Nephron (organoid): Measurements from ENCODE around the gene FOXL2.

Source experiments
- H3K27ac Mint-ChIP-seq, 3 experiments: 2 replicates each; pipeline ENCODE4 v1.8.0; 2020; ENCODE audit warnings: mixed read lengths in 3 of 3, mild to moderate bottlenecking in 2 of 3, moderate library complexity in 1 of 3
- H3K27me3 Mint-ChIP-seq: 2 replicates; pipeline ENCODE4 v1.8.0; 2021; ENCODE audit warnings: low read depth, mild to moderate bottlenecking, moderate library complexity, mixed read lengths
- H3K36me3 Mint-ChIP-seq: 2 replicates; pipeline ENCODE4 v1.8.0; 2020; ENCODE audit warnings: low read depth, mixed read lengths
- H3K4me1 Mint-ChIP-seq: 2 replicates; pipeline ENCODE4 v1.8.0; 2020; ENCODE audit warnings: mixed read lengths
- H3K4me3 Mint-ChIP-seq, 3 experiments: 2 replicates each; pipeline ENCODE4 v1.8.0; 2020; ENCODE audit warnings: mild to moderate bottlenecking in 3 of 3, mixed read lengths in 3 of 3, moderate library complexity in 2 of 3
- H3K9me3 Mint-ChIP-seq: 2 replicates; pipeline ENCODE4 v1.8.0; 2020; ENCODE audit warnings: mixed read lengths
- TF ChIP-seq, protein P1 (sequence below), 3 experiments: fragments of 200-600 bp; sonication (generic); IDR thresholded peaks; one replicate each; pipeline ENCODE4 v1.5.0; 2021; ENCODE audit warnings: antibody characterized with exemption in 3 of 3; ENCODE audit not compliant: unreplicated experiment in 3 of 3

FOXL2 gene

DNA sequence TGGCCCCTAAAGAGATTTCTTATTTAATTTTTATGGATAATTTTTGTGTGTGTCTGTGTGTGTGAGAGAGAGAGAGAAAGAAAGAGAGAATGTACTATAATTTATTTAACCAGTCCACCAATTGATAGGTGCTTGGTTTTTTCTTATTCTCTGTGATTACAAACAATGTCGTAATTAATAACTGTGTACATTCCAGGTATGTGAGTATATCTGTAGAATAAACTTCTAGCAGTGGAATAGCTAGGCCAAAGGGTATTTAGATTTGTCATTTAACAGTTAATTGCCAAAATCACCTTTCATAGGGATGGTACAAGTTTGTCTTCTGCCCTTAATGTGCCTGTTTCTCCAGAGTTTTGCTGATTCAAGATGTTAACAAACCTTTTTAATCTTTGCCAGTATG is 35.3 kb downstream of the FOXL2 start:
- H3K27me3 Mint-ChIP-seq, result peaks cover 14% of the 10 kb centered on the region
- H3K4me3 Mint-ChIP-seq, result no peak overlapping the region
- H3K9me3 Mint-ChIP-seq, result no peaks in the 10 kb centered on the region
- TF ChIP-seq, protein P1, sequence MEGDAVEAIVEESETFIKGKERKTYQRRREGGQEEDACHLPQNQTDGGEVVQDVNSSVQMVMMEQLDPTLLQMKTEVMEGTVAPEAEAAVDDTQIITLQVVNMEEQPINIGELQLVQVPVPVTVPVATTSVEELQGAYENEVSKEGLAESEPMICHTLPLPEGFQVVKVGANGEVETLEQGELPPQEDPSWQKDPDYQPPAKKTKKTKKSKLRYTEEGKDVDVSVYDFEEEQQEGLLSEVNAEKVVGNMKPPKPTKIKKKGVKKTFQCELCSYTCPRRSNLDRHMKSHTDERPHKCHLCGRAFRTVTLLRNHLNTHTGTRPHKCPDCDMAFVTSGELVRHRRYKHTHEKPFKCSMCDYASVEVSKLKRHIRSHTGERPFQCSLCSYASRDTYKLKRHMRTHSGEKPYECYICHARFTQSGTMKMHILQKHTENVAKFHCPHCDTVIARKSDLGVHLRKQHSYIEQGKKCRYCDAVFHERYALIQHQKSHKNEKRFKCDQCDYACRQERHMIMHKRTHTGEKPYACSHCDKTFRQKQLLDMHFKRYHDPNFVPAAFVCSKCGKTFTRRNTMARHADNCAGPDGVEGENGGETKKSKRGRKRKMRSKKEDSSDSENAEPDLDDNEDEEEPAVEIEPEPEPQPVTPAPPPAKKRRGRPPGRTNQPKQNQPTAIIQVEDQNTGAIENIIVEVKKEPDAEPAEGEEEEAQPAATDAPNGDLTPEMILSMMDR (IDR thresholded peaks at IDR 0.05; ENCODE audit: unreplicated experiment in 3 of 3), result no peak
- H3K4me1 Mint-ChIP-seq, result peaks cover 5% of the 10 kb centered on the region
- no peaks in the 10 kb centered on the region for H3K36me3 Mint-ChIP-seq
- no peak overlapping the region for H3K27ac Mint-ChIP-seq

GRCh38 chr3:138909904-138910303 is 37.0 kb downstream of the FOXL2 start:
- Mint-ChIP-seq H3K27ac (no peak overlapping the region), H3K4me1 (peaks cover 1% of the 10 kb centered on the region), H3K36me3 (no peaks in the 10 kb centered on the region), H3K9me3 (no peaks in the 10 kb centered on the region), H3K27me3 (peaks cover 9% of the 10 kb centered on the region), H3K4me3 (no peak overlapping the region)
- TF ChIP-seq, protein P1 (IDR thresholded peaks at IDR 0.05; ENCODE audit: unreplicated experiment in 3 of 3), result no peak

DNA sequence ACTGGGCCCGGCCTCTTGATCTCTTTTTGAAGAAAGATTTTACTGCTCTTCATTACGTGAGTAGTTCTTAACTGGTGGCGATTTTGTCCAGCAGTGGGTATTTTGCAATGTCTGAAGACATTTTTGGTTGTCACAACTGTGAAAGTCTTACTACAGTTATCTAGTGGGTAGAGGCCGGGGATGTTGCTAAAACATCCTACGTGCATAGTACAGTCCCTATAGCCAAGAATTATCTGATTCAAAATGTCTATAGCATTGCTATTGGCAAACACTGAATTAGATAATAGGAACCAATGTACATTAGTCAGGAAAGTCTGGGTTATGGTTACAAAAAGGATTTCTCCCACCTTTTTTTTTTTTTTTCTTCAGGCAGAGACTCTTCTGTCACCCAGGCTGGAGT is 38.1 kb downstream of the FOXL2 start:
- Mint-ChIP-seq H3K4me1 (no peaks in the 10 kb centered on the region), H3K27me3 (peaks cover 4% of the 10 kb centered on the region), H3K36me3 (no peaks in the 10 kb centered on the region), H3K4me3 (no peak overlapping the region), H3K9me3 (no peaks in the 10 kb centered on the region), H3K27ac (no peak overlapping the region)
- TF ChIP-seq, protein P1 (IDR thresholded peaks at IDR 0.05; ENCODE audit: unreplicated experiment in 3 of 3), result no peak

DNA sequence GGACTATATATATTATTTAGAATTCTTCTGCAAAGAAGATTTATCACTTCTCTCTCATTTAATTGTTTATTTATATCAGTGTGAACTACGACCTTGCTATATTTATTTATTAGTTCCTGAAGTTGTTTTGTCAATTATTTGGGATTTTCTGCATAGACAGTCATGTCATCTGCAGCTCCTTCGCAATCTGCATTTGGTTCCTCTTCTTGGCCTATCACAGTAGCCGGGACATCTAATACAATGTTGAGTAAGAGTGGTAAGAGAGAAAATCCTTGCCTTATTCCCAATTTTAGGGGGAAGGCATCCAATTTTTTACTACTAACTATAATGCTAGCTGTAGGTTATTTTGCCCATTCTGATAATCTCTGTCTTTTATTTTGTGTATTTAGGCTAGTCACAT is 39.4 kb downstream of the FOXL2 start:
- Mint-ChIP-seq H3K9me3 (no peaks in the 10 kb centered on the region), H3K36me3 (no peaks in the 10 kb centered on the region), H3K27me3 (peaks cover 4% of the 10 kb centered on the region), H3K4me3 (no peak overlapping the region), H3K4me1 (no peaks in the 10 kb centered on the region), H3K27ac (no peak overlapping the region)
- TF ChIP-seq, protein P1 (IDR thresholded peaks at IDR 0.05; ENCODE audit: unreplicated experiment in 3 of 3), result no peak

DNA sequence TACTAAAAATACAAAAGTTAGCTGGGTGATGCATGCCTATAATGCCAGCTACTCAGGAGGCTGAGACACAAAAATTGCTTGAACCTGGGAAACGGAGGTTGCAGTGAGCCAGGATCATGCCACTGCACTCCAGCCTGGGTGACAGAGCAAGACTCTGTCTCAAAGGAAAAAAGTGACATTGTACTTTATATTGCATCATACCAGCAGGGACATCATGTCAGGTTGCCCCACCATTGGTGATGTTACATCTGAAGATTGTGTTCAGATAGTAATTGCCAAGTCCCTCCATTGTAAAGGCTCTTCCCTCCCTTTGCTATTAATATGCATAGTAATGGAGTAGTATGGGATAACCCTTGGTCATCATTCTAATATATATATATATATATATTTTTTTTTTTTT is 44.8 kb downstream of the FOXL2 start:
- no peaks in the 10 kb centered on the region for H3K27me3 Mint-ChIP-seq
- TF ChIP-seq, protein P1 (IDR thresholded peaks at IDR 0.05; ENCODE audit: unreplicated experiment in 3 of 3), result no peak
- no peaks in the 10 kb centered on the region for H3K9me3 Mint-ChIP-seq
- peaks cover 19% of the 10 kb centered on the region for H3K4me1 Mint-ChIP-seq
- H3K36me3 Mint-ChIP-seq, result no peaks in the 10 kb centered on the region
- H3K27ac Mint-ChIP-seq, result no peak overlapping the region
- no peak overlapping the region for H3K4me3 Mint-ChIP-seq

GRCh38 chr3:138901567-138901966 is 45.4 kb downstream of the FOXL2 start:
- Mint-ChIP-seq H3K36me3 (no peaks in the 10 kb centered on the region), H3K27me3 (no peaks in the 10 kb centered on the region), H3K27ac (no peak overlapping the region), H3K9me3 (no peaks in the 10 kb centered on the region), H3K4me1 (peaks cover 19% of the 10 kb centered on the region), H3K4me3 (no peak overlapping the region)
- TF ChIP-seq, protein P1 (IDR thresholded peaks at IDR 0.05; ENCODE audit: unreplicated experiment in 3 of 3), result no peak
